OCI-LY7 (cell line): ENCODE results near the gene NPR3. TPM values are rescaled to one million over a fixed set of nuclear protein-coding genes. Genes with fewer than 3 reads are reported as not detected.

ENCODE experiments used
- BruUV-seq: library from RNA; stranded (reverse); fragments of 400-500 nt; replicated peaks from 2 replicates; lab custom pipeline; 2021; lab: Mats Ljungman, UMichigan
- CTCF ChIA-PET: fragments of 300-600 bp; sonication (Branson Sonifier 250); formaldehyde crosslinking; loops from one replicate; lab custom pipeline; 2022; ENCODE audit warnings: antibody characterized with exemption; ENCODE audit not compliant: unreplicated experiment; lab: Charles Lee
- POLR2A ChIA-PET: fragments of 300-600 bp; sonication (Branson Sonifier 250); formaldehyde crosslinking; loops from one replicate; lab custom pipeline; 2022; ENCODE audit warnings: antibody characterized with exemption; lab: Charles Lee
- DNase-seq: peaks from one replicate; pipeline ENCODE4 v3.0.0-alpha.2; 2015; ENCODE audit warnings: low spot score
- H2AFZ ChIP-seq: fragments of 200-600 bp; sonication (generic), shearing (Covaris generic); 2 replicates; pipeline ENCODE4 v1.6.1; 2014; ENCODE audit warnings: mild to moderate bottlenecking, antibody characterized with exemption, low read length, moderate library complexity
- H3K27ac ChIP-seq: fragments of 200-600 bp; sonication (generic); 2 replicates; pipeline ENCODE4 v1.5.1; 2014; ENCODE audit warnings: mixed run types, low read depth, mild to moderate bottlenecking, moderate library complexity, low read length, inconsistent platforms; ENCODE audit not compliant: poor library complexity, severe bottlenecking
- H3K36me3 ChIP-seq: fragments of 200-600 bp; sonication (generic); 2 replicates; pipeline ENCODE4 v1.6.1; 2014; ENCODE audit warnings: mild to moderate bottlenecking, antibody characterized with exemption, low read length, moderate library complexity, mixed read lengths; ENCODE audit not compliant: insufficient read depth
- H3K4me1 ChIP-seq: fragments of 200-600 bp; sonication (generic); 2 replicates; pipeline ENCODE4 v1.5.1; 2014; ENCODE audit warnings: mild to moderate bottlenecking, low read length; ENCODE audit not compliant: insufficient read depth, poor library complexity, severe bottlenecking
- H3K4me2 ChIP-seq: fragments of 200-600 bp; sonication (generic); 2 replicates; pipeline ENCODE4 v1.6.1; 2014; ENCODE audit warnings: mild to moderate bottlenecking, low read length
- H3K4me3 ChIP-seq: fragments of 200-600 bp; sonication (generic); 2 replicates; pipeline ENCODE4 v1.5.1; 2014; ENCODE audit warnings: mild to moderate bottlenecking, low read depth, low read length; ENCODE audit not compliant: poor library complexity, severe bottlenecking
- H3K79me2 ChIP-seq: fragments of 200-600 bp; sonication (generic); 2 replicates; pipeline ENCODE4 v1.6.1; 2016; ENCODE audit warnings: low read depth, mild to moderate bottlenecking, low read length, moderate library complexity, mixed read lengths; ENCODE audit not compliant: insufficient read depth
- H3K9me2 ChIP-seq: fragments of 200-600 bp; sonication (generic); 2 replicates; pipeline ENCODE4 v1.6.1; 2016; ENCODE audit warnings: mild to moderate bottlenecking, low read length, mixed read lengths; ENCODE audit not compliant: insufficient read depth
- H3K9me3 ChIP-seq: fragments of 200-600 bp; sonication (generic); 2 replicates; pipeline ENCODE4 v1.6.1; 2014; ENCODE audit warnings: mild to moderate bottlenecking, mixed run types, low read length, mixed read lengths
- H4K20me1 ChIP-seq: fragments of 200-600 bp; sonication (generic); 2 replicates; pipeline ENCODE4 v1.6.1; 2014; ENCODE audit warnings: mild to moderate bottlenecking, antibody characterized with exemption, low read length, moderate library complexity, mixed read lengths; ENCODE audit not compliant: insufficient read depth
- EZH2phosphoT487 ChIP-seq: fragments of 200-600 bp; sonication (generic); IDR thresholded peaks from 2 replicates; pipeline ENCODE4 v1.6.1; 2018; ENCODE audit warnings: low read depth, borderline replicate concordance, mild to moderate bottlenecking, mixed run types, antibody characterized with exemption, low read length, moderate library complexity, mixed read lengths
- intact Hi-C: fragments of 100-400 bp; cut with micrococcal nuclease; formaldehyde crosslinking; loops from one replicate; pipeline ENCODE4 v1.10.0; 2022; ENCODE audit not compliant: unreplicated experiment
- total RNA-seq, 2 experiments: library from RNA; depleted of rRNA in 1 of 2; stranded (reverse); fragments of >200 nt in 1 of 2; shearing (Covaris generic) in 1 of 2; gene quantifications; 2 replicates each; pipeline ENCODE4 v1.2.3, GENCODE V29; 2014 to 2022
- TF ChIP-seq, protein P1 (sequence below): fragments of 200-600 bp; sonication (generic); conservative IDR thresholded peaks from 2 replicates; pipeline ENCODE4 v1.5.1; 2014; ENCODE audit warnings: mild to moderate bottlenecking, antibody characterized with exemption, low read length, moderate library complexity, mixed read lengths

Gene NPR3
- total RNA-seq, 2 experiments from 2014 or later, result not detected

DNA sequence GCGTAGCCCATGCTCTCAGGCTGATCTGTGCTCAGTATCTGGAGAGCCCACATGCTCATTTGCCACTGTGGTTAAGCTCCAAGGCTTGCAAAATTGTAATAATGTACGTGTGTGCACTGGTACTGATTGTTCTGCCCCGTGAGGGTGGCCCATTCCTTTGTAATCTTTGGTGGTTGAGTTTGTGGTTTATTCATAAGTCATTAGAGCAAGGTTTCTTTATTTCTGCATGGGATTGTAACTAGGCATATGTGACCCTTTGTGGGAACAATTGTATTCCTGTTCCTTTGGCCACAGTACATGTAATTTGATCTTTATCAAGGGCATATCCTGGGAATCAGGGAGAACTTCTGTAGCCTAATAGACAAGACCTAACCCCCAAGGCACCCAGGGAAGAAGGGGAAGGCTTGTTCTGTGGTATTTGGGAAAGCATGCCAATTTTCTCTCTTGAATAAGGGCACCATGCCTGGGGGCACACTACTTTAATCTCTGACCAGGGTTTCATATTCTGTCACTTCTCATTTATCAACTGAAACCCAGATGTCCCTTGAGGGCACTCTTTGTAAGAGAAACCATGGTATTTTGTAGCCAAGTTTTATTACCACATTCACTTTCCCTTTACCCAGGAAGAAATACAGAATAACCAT, 74.6 kb downstream of the NPR3 start:
- CTCF ChIA-PET, result no interaction called here
- Histone ChIP-seq H3K4me3 (no peak overlapping the region), H4K20me1 (no peaks in the 10 kb centered on the region), H3K27ac (no peak overlapping the region), H3K4me2 (no peak overlapping the region), H2AFZ (no peak overlapping the region), H3K4me1 (no peaks in the 10 kb centered on the region), H3K79me2 (no peaks in the 10 kb centered on the region), H3K9me3 (no peaks in the 10 kb centered on the region), H3K9me2 (no peaks in the 10 kb centered on the region), H3K36me3 (no peaks in the 10 kb centered on the region)
- TF ChIP-seq EZH2phosphoT487, result no peak
- TF ChIP-seq, protein P1, sequence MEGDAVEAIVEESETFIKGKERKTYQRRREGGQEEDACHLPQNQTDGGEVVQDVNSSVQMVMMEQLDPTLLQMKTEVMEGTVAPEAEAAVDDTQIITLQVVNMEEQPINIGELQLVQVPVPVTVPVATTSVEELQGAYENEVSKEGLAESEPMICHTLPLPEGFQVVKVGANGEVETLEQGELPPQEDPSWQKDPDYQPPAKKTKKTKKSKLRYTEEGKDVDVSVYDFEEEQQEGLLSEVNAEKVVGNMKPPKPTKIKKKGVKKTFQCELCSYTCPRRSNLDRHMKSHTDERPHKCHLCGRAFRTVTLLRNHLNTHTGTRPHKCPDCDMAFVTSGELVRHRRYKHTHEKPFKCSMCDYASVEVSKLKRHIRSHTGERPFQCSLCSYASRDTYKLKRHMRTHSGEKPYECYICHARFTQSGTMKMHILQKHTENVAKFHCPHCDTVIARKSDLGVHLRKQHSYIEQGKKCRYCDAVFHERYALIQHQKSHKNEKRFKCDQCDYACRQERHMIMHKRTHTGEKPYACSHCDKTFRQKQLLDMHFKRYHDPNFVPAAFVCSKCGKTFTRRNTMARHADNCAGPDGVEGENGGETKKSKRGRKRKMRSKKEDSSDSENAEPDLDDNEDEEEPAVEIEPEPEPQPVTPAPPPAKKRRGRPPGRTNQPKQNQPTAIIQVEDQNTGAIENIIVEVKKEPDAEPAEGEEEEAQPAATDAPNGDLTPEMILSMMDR, result no peak
- POLR2A ChIA-PET, result interaction anchor here (0.5 to 2.1 kb wide), 3 partner anchors 11 to 25 kb away, joined by 3 to 6 read pairs (median 5); no protein-coding TSS in a partner anchor
- BruUV-seq, result no TSS peak
- no peak for DNase-seq
- intact Hi-C loops, result no loop called here

DNA sequence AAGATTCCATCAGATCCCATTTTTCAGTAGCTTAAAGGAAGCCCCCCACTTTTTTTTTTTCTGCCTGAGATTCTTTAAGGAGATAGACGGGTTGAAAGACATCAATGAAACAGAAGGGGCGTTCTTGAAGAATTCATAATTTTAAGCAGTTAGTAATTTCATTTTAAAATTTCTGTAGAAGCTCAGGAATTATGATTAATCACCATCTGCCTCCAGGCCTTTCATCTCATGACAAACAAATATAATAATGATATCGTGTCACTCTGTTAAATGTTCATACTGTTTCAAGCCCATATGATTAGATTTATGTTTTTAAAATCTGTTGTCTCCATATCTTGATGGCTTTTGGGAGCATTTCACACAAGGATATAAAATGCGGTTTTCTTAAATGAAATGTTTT, 75.2 kb downstream of the NPR3 start:
- ChIA-PET POLR2A (interaction anchor here (1.3 to 2.1 kb wide), 2 partner anchors 11 to 15 kb away, joined by 3 to 5 read pairs; no protein-coding TSS in a partner anchor), CTCF (no interaction called here)
- DNase-seq, result no peak
- no TSS peak for BruUV-seq
- intact Hi-C loops, result no loop called here
- Histone ChIP-seq H3K79me2 (no peaks in the 10 kb centered on the region), H3K4me3 (no peak overlapping the region), H4K20me1 (no peaks in the 10 kb centered on the region), H3K9me3 (no peaks in the 10 kb centered on the region), H2AFZ (no peak overlapping the region), H3K27ac (no peak overlapping the region), H3K9me2 (no peaks in the 10 kb centered on the region), H3K4me2 (no peak overlapping the region), H3K4me1 (no peaks in the 10 kb centered on the region), H3K36me3 (no peaks in the 10 kb centered on the region)
- TF ChIP-seq, protein P1, result no peak
- TF ChIP-seq EZH2phosphoT487, result no peak

DNA sequence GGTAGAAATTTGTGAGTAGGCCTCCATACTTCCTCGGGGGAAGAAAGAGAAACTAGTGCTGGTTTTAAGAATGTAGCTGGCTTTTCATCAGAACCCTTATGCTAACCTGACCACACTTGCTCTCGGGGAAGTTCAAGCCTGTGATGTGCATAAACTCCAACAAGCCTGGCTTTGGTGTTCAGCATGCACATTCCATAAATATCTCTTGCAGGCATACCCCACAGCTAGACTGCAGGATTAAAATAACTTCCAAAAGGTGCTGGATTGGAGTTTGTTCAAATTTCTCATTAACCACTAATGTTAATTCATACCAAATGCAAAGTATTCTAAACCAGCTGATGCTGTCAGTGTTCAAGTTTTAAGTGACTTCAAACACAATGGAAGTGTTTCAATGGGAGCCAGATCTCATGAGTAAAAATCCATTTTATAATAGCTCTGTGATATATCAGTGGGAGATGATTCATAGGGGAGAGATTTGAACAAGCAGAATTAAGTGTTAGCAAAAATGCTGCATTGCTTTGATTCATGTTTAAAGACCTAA, 79.4 kb downstream of the NPR3 start:
- Histone ChIP-seq H3K36me3 (no peaks in the 10 kb centered on the region), H4K20me1 (no peaks in the 10 kb centered on the region), H2AFZ (no peak overlapping the region), H3K9me3 (no peaks in the 10 kb centered on the region), H3K4me1 (no peaks in the 10 kb centered on the region), H3K9me2 (no peaks in the 10 kb centered on the region), H3K4me3 (no peak overlapping the region), H3K4me2 (no peak overlapping the region), H3K27ac (no peak overlapping the region), H3K79me2 (no peaks in the 10 kb centered on the region)
- ChIA-PET CTCF (no interaction called here), POLR2A (interaction anchor here (0.6 kb wide), 1 partner anchor 13 kb away, joined by 3 read pairs; no protein-coding TSS in a partner anchor)
- DNase-seq, result no peak
- intact Hi-C loops, result no loop called here
- no peak for TF ChIP-seq EZH2phosphoT487
- TF ChIP-seq, protein P1, result no peak
- BruUV-seq, result no TSS peak
